Esophagus muscularis mucosa (tissue), 4 donors: Measurements from ENCODE around the gene NEMP2.

Experiments used
- CTCF ChIP-seq, 3 experiments: fragments of 200-600 bp in 2 of 3; fragments of 450-650 bp in 1 of 3; sonication (generic) in 2 of 3; IDR thresholded peaks; one replicate each; pipeline ENCODE4 v1.5.1; 2017 to 2019; ENCODE audit warnings: antibody characterized with exemption in 3 of 3, mild to moderate bottlenecking in 2 of 3, moderate library complexity in 1 of 3
- EP300 ChIP-seq: sonication (generic); formaldehyde crosslinking; IDR thresholded peaks from one replicate; pipeline ENCODE4 v1.6.1; 2017; ENCODE audit warnings: antibody characterized with exemption
- POLR2A ChIP-seq: fragments of 450-650 bp; IDR thresholded peaks from one replicate; pipeline ENCODE4 v1.6.1; 2017; ENCODE audit warnings: antibody characterized with exemption, moderate library complexity, mild to moderate bottlenecking, low read depth
- POLR2AphosphoS5 ChIP-seq, 2 donors: sonication (generic); formaldehyde crosslinking; IDR thresholded peaks; one replicate each; pipeline ENCODE4 v1.6.1; 2017; ENCODE audit warnings: antibody characterized with exemption in 2 of 2

GRCh38 chr2:190554357-190555006 lies 20.0 kb upstream of the NEMP2 start:
- TF ChIP-seq CTCF (IDR thresholded peaks at IDR 0.05) (no peak), EP300 (no peak), POLR2A (no peak), POLR2AphosphoS5 (IDR thresholded peaks at IDR 0.05) (no peak)
